Measurements from ENCODE around the gene SYCN. TPM values are rescaled to one million over a fixed set of nuclear protein-coding genes. Genes with fewer than 3 reads are reported as not detected.

SYCN gene
- total RNA-seq, 1 experiment from 2014 or later, result not detected

DNA sequence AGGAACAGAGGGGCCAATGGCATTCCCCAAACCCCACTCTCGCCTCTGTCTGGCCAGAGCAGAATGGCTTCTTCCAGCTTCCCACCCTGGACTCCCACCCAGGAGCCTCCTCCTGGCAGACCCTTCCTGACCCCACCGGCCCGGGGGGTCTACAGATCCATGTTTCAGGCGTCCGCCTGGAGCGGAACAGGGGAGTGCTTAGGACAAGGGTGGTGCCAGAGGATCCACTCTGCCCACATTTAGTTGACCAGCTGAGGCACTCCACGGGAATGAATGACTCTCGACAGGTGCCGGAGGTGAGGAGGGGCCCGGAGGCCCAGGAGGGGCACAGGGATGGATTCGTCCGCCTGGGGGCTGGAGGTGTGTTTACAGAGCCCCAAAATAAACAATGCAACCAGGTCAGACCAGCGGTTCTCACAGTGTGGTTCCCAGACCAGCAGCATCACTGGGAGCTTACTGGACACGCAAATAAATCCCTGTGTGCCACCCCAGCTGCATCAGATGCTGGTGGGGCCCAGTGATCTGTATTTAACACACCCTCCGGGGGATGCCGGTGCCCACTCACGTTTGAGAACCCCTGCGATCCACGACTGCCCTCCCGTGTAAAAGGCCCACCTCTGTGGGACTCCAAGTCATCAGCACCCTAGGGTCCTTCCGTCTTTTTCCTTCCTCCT is 22.4 kb downstream of the SYCN start:
- DNase-seq, result no peak
- H3K27ac ChIP-seq (ENCODE audit: low read length), result no peak overlapping the region
- H3K9ac ChIP-seq (ENCODE audit: low read length), result no peak overlapping the region
- H3K4me2 ChIP-seq (ENCODE audit: low read depth, low read length, poor library complexity, severe bottlenecking), result no peak overlapping the region
- H3K36me3 ChIP-seq (ENCODE audit: insufficient read depth, low read length), result no peaks in the 10 kb centered on the region
- H3K4me1 ChIP-seq (ENCODE audit: low read length), result no peaks in the 10 kb centered on the region
- H3K9me2 ChIP-seq (replicated peaks; ENCODE audit: insufficient read depth, low read length), result no peaks in the 10 kb centered on the region
- no peak overlapping the region for H3K4me3 ChIP-seq (ENCODE audit: low read length)
- H3K27me3 ChIP-seq (ENCODE audit: low read length), result no peaks in the 10 kb centered on the region
- no peak overlapping the region for H2AFZ ChIP-seq (ENCODE audit: low read length)
- H4K20me1 ChIP-seq (ENCODE audit: insufficient read depth, low read depth, low read length), result no peaks in the 10 kb centered on the region
- no peaks in the 10 kb centered on the region for H3K79me2 ChIP-seq (ENCODE audit: low read length)
- H3K9me3 ChIP-seq (ENCODE audit: low read length), result no peaks in the 10 kb centered on the region

DNA sequence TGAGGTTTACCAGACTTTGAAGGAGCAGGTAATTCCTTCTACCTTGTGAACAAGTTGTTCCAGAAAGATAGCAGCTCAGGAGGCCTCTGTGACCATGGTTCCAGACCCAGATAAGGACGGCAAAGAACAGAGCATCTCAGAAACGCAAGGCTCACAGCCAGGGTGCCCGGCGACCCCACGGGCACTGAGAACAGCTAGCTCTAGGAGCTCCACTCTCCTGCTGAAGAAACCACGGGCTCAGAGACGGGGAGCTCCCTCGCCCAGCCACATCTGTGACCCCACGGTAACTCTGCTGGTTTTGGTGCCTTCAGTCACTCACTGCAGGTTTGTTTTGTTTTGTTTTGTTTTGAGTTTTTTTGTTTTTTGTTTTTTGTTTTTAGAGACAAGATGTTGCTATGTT is 23.3 kb downstream of the SYCN start:
- no peaks in the 10 kb centered on the region for H3K36me3 ChIP-seq (ENCODE audit: insufficient read depth, low read length)
- no peak overlapping the region for H3K9ac ChIP-seq (ENCODE audit: low read length)
- no peaks in the 10 kb centered on the region for H3K9me3 ChIP-seq (ENCODE audit: low read length)
- no peaks in the 10 kb centered on the region for H3K79me2 ChIP-seq (ENCODE audit: low read length)
- H2AFZ ChIP-seq (ENCODE audit: low read length), result no peak overlapping the region
- H3K27ac ChIP-seq (ENCODE audit: low read length), result no peak overlapping the region
- no peaks in the 10 kb centered on the region for H3K27me3 ChIP-seq (ENCODE audit: low read length)
- no peaks in the 10 kb centered on the region for H3K9me2 ChIP-seq (replicated peaks; ENCODE audit: insufficient read depth, low read length)
- no peaks in the 10 kb centered on the region for H4K20me1 ChIP-seq (ENCODE audit: insufficient read depth, low read depth, low read length)
- H3K4me3 ChIP-seq (ENCODE audit: low read length), result no peak overlapping the region
- H3K4me2 ChIP-seq (ENCODE audit: low read depth, low read length, poor library complexity, severe bottlenecking), result no peak overlapping the region
- no peak for DNase-seq
- no peaks in the 10 kb centered on the region for H3K4me1 ChIP-seq (ENCODE audit: low read length)

DNA sequence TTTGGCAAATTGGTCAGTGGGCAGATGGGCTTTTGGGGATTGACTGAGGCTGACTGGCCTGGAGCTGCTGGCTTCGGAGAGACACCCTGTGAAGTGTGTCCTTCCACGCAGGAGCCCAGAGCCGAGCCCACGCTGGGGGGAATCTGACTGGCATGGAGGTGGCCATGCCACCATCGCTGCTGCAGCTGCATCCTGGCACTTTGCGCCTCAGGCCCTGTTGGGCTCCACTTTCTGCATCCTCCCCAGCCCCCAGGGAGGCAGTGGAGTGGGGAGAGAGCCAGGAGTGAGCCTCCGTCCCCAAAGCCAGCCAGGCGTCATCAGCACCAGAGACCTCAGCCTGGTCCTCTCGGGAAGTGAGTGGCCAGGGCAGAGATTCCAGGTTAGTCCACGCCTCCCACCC is 24.3 kb downstream of the SYCN start:
- Histone ChIP-seq H3K9ac (ENCODE audit: low read length) (no peak overlapping the region), H3K27me3 (ENCODE audit: low read length) (no peaks in the 10 kb centered on the region), H3K9me3 (ENCODE audit: low read length) (no peaks in the 10 kb centered on the region), H3K79me2 (ENCODE audit: low read length) (no peaks in the 10 kb centered on the region), H3K36me3 (ENCODE audit: insufficient read depth, low read length) (no peaks in the 10 kb centered on the region), H3K27ac (ENCODE audit: low read length) (no peak overlapping the region), H3K4me1 (ENCODE audit: low read length) (no peaks in the 10 kb centered on the region), H3K4me2 (ENCODE audit: low read depth, low read length, poor library complexity, severe bottlenecking) (no peak overlapping the region), H2AFZ (ENCODE audit: low read length) (no peak overlapping the region), H3K4me3 (ENCODE audit: low read length) (no peak overlapping the region), H3K9me2 (replicated peaks; ENCODE audit: insufficient read depth, low read length) (no peaks in the 10 kb centered on the region), H4K20me1 (ENCODE audit: insufficient read depth, low read depth, low read length) (no peaks in the 10 kb centered on the region)
- DNase-seq, result no peak

DNA sequence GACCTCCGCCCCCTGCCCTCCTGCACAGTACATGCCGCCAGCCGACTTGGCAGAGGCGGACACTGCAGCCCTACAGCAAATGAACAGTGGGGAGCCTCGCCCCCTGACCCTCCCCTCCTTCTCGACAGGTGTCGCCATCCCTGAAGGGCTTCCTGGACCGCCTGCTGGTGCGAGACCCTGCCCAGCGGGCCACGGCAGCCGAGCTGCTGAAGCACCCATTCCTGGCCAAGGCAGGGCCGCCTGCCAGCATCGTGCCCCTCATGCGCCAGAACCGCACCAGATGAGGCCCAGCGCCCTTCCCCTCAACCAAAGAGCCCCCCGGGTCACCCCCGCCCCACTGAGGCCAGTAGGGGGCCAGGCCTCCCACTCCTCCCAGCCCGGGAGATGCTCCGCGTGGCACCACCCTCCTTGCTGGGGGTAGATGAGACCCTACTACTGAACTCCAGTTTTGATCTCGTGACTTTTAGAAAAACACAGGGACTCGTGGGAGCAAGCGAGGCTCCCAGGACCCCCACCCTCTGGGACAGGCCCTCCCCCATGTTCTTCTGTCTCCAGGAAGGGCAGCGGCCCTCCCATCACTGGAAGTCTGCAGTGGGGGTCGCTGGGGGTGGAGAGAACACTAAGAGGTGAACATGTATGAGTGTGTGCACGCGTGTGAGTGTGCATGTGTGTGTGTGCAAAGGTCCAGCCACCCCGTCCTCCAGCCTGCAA is 25.6 kb downstream of the SYCN start:
- Histone ChIP-seq H3K27me3 (ENCODE audit: low read length) (no peaks in the 10 kb centered on the region), H3K4me3 (ENCODE audit: low read length) (no peak overlapping the region), H3K9ac (ENCODE audit: low read length) (no peak overlapping the region), H3K4me1 (ENCODE audit: low read length) (no peaks in the 10 kb centered on the region), H3K27ac (ENCODE audit: low read length) (no peak overlapping the region), H2AFZ (ENCODE audit: low read length) (no peak overlapping the region), H4K20me1 (ENCODE audit: insufficient read depth, low read depth, low read length) (no peaks in the 10 kb centered on the region), H3K9me3 (ENCODE audit: low read length) (no peaks in the 10 kb centered on the region), H3K4me2 (ENCODE audit: low read depth, low read length, poor library complexity, severe bottlenecking) (no peak overlapping the region), H3K79me2 (ENCODE audit: low read length) (no peaks in the 10 kb centered on the region), H3K9me2 (replicated peaks; ENCODE audit: insufficient read depth, low read length) (no peaks in the 10 kb centered on the region), H3K36me3 (ENCODE audit: insufficient read depth, low read length) (no peaks in the 10 kb centered on the region)
- DNase-seq, result no peak

DNA sequence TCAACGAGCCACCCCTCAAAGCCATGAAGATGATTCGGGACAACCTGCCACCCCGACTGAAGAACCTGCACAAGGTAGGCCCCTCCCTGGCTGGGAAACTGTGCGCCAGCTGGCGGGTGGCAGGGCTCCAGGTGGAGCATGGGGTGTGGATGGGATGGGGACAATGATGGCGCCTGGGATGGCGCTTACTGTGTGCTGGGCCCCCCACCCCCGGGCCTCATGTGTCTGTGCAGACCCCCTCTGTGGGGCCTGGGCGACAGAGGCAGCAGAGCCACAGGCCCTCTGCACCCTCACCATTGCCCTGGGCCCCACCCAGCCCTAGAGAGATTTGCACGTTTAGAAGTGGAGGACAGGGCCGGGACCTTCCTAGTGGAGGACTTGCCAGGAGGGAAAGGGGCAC is 26.3 kb downstream of the SYCN start:
- Histone ChIP-seq H3K4me3 (ENCODE audit: low read length) (no peak overlapping the region), H3K36me3 (ENCODE audit: insufficient read depth, low read length) (no peaks in the 10 kb centered on the region), H3K27me3 (ENCODE audit: low read length) (no peaks in the 10 kb centered on the region), H2AFZ (ENCODE audit: low read length) (no peak overlapping the region), H3K79me2 (ENCODE audit: low read length) (no peaks in the 10 kb centered on the region), H3K9me3 (ENCODE audit: low read length) (no peaks in the 10 kb centered on the region), H3K27ac (ENCODE audit: low read length) (no peak overlapping the region), H4K20me1 (ENCODE audit: insufficient read depth, low read depth, low read length) (no peaks in the 10 kb centered on the region), H3K9me2 (replicated peaks; ENCODE audit: insufficient read depth, low read length) (no peaks in the 10 kb centered on the region), H3K4me1 (ENCODE audit: low read length) (no peaks in the 10 kb centered on the region), H3K4me2 (ENCODE audit: low read depth, low read length, poor library complexity, severe bottlenecking) (no peak overlapping the region), H3K9ac (ENCODE audit: low read length) (no peak overlapping the region)
- no peak for DNase-seq

DNA sequence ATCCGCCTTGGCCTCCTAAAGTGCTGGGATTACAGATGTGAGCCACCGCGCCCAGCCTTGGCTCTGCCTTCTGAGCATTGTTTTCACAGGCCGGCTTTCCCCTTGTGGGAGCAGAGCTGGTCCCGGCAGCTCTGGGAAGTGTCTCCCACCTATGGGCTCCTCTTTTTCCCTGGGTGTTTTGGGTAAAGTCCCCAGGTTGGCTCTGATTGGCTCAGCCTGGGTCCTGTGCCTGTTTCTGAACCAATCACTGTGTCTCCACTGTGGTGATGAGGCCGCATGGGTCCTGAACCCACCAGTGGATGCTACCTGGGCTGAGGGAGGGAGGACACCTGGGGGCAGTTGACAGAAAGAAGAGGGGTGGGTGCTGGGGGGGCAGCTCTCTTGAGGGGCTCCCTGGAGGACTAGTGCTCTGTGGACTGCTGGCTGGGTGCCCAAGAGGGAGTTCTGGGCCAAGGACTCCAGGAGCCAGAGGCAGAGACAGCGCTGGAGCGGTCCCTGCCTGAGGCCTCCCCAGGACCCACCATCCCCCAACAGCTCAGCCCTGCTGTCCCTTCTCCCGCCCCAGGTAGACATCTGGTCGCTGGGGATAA is 26.9 kb downstream of the SYCN start:
- Histone ChIP-seq H2AFZ (ENCODE audit: low read length) (no peak overlapping the region), H3K79me2 (ENCODE audit: low read length) (no peaks in the 10 kb centered on the region), H3K4me1 (ENCODE audit: low read length) (no peaks in the 10 kb centered on the region), H3K27ac (ENCODE audit: low read length) (no peak overlapping the region), H4K20me1 (ENCODE audit: insufficient read depth, low read depth, low read length) (no peaks in the 10 kb centered on the region), H3K36me3 (ENCODE audit: insufficient read depth, low read length) (no peaks in the 10 kb centered on the region), H3K4me2 (ENCODE audit: low read depth, low read length, poor library complexity, severe bottlenecking) (no peak overlapping the region), H3K4me3 (ENCODE audit: low read length) (no peak overlapping the region), H3K9me3 (ENCODE audit: low read length) (no peaks in the 10 kb centered on the region), H3K9me2 (replicated peaks; ENCODE audit: insufficient read depth, low read length) (no peaks in the 10 kb centered on the region), H3K27me3 (ENCODE audit: low read length) (no peaks in the 10 kb centered on the region), H3K9ac (ENCODE audit: low read length) (no peak overlapping the region)
- DNase-seq, result no peak

DNA sequence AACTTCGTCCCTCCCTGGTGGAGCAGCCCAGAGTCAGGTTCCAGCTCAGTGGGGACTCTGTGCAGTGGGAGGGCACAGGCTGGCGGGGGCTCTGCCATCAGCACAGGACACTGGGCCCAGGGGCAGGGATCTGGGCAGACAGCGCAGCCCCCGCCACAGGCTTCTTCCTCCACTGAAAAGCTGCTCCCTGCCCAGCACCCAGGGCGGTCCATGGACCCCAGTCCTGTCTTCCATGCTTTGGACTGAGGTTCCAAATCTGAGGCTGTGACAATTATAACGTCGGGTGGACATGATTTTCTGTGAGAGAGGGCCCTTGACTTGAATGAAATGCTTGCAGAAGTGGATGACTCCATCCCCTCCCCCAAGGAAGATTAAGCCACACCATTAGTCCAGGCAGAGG is 28.5 kb downstream of the SYCN start:
- no peak for DNase-seq
- H3K9me2 ChIP-seq (replicated peaks; ENCODE audit: insufficient read depth, low read length), result no peaks in the 10 kb centered on the region
- H3K4me2 ChIP-seq (ENCODE audit: low read depth, low read length, poor library complexity, severe bottlenecking), result no peak overlapping the region
- H3K4me3 ChIP-seq (ENCODE audit: low read length), result no peak overlapping the region
- H3K27ac ChIP-seq (ENCODE audit: low read length), result no peak overlapping the region
- no peak overlapping the region for H3K9ac ChIP-seq (ENCODE audit: low read length)
- no peaks in the 10 kb centered on the region for H3K4me1 ChIP-seq (ENCODE audit: low read length)
- H3K9me3 ChIP-seq (ENCODE audit: low read length), result no peaks in the 10 kb centered on the region
- no peaks in the 10 kb centered on the region for H3K79me2 ChIP-seq (ENCODE audit: low read length)
- no peak overlapping the region for H2AFZ ChIP-seq (ENCODE audit: low read length)
- H4K20me1 ChIP-seq (ENCODE audit: insufficient read depth, low read depth, low read length), result no peaks in the 10 kb centered on the region
- H3K27me3 ChIP-seq (ENCODE audit: low read length), result no peaks in the 10 kb centered on the region
- H3K36me3 ChIP-seq (ENCODE audit: insufficient read depth, low read length), result no peaks in the 10 kb centered on the region

DNA sequence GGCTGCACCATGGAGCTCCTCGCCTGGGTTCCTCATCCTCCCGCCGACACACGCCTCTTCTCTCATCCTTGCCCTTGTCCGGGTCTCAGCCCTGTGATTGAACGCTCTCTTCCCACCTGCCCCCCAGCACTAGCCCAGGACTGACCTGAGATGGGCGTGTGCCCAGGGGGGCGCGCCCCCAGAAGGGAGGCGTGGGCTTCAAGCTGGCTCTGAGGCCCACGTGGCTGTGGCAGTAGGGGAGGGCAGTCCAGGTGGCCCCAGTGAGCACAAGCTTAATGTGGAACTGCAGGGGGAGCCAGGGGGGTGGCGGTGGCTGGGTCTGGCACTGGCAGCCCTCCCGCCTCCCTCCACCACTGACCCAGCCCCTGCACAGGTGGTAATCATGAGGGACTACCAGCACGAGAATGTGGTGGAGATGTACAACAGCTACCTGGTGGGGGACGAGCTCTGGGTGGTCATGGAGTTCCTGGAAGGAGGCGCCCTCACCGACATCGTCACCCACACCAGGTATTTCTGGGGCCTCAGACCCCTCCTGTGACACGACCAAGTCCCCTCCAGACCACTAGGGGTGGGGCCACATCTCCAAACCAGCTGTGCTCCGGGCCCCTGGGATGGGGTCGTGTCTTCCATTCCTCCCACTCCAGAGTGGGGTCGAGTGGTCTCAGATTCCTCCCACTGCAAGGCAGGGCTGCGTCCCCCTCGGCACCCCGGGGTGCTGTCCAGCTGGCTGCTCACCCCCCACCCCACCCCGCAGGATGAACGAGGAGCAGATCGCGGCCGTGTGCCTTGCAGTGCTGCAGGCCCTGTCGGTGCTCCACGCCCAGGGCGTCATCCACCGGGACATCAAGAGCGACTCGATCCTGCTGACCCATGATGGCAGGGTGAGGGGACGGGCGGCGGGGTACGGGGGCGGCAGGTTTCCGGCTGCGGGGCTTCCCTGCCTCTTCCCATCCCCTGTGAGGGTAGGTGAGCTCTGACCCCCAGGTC is 29.2 kb downstream of the SYCN start:
- H3K9ac ChIP-seq (ENCODE audit: low read length), result no peak overlapping the region
- H3K4me3 ChIP-seq (ENCODE audit: low read length), result no peak overlapping the region
- no peaks in the 10 kb centered on the region for H3K9me2 ChIP-seq (replicated peaks; ENCODE audit: insufficient read depth, low read length)
- H4K20me1 ChIP-seq (ENCODE audit: insufficient read depth, low read depth, low read length), result no peaks in the 10 kb centered on the region
- no peaks in the 10 kb centered on the region for H3K36me3 ChIP-seq (ENCODE audit: insufficient read depth, low read length)
- no peak overlapping the region for H3K27ac ChIP-seq (ENCODE audit: low read length)
- no peaks in the 10 kb centered on the region for H3K4me1 ChIP-seq (ENCODE audit: low read length)
- no peak for DNase-seq
- no peak overlapping the region for H2AFZ ChIP-seq (ENCODE audit: low read length)
- H3K4me2 ChIP-seq (ENCODE audit: low read depth, low read length, poor library complexity, severe bottlenecking), result no peak overlapping the region
- H3K79me2 ChIP-seq (ENCODE audit: low read length), result no peaks in the 10 kb centered on the region
- no peaks in the 10 kb centered on the region for H3K27me3 ChIP-seq (ENCODE audit: low read length)
- no peaks in the 10 kb centered on the region for H3K9me3 ChIP-seq (ENCODE audit: low read length)
